Omental fat pad (tissue), 4 donors: ENCODE data around the gene GBF1. TPM values are rescaled to one million over a fixed set of nuclear protein-coding genes. Genes with fewer than 3 reads are reported as not detected.

Source experiments
- ATAC-seq: fragments of 150-250 bp; one replicate; pipeline ENCODE4 v1.9.1; 2016; ENCODE audit warnings: mild to moderate bottlenecking, moderate library complexity; ENCODE audit not compliant: low FRiP score
- DNase-seq: peaks from one replicate; pipeline ENCODE4 v3.0.0-alpha.2; 2019; ENCODE audit warnings: low spot score
- total RNA-seq, 4 donors: library from RNA; depleted of rRNA; stranded (reverse); fragments of >200 nt; gene quantifications; one replicate each; pipeline ENCODE4 v1.1.0, GENCODE V29; 2016
- TF ChIP-seq, protein P1 (sequence below), 3 donors: fragments of 450-650 bp; IDR thresholded peaks; one replicate each; pipeline ENCODE4 v1.5.1; 2016 to 2017; ENCODE audit warnings: antibody characterized with exemption in 3 of 3, mild to moderate bottlenecking in 3 of 3, moderate library complexity in 2 of 3

GBF1 gene
- total RNA-seq, 4 donors from 2014 or later, result 28.1 to 34.9 (median 31.6) TPM

DNA sequence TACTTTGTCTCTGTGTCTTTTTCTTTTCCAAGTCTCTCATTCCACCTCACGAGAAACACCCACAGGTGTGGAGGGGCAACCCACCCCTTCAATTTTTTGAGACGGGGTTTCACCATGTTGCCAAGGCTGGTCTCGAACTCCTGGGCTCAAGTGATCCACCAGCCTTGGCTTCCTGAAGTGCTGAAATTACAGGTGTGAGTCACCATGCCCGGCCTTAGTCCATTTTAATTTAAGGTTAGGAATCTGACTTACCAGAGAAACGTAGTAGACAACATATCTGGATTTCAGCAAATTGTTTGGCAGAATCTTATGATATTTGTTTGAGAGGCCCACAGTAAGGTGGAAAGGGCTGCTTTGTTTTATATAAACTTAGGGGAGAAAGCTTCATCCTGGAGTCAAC lies 147.0 kb downstream of the GBF1 start:
- ATAC-seq (no peak), DNase-seq (no peak)
- TF ChIP-seq, protein P1, sequence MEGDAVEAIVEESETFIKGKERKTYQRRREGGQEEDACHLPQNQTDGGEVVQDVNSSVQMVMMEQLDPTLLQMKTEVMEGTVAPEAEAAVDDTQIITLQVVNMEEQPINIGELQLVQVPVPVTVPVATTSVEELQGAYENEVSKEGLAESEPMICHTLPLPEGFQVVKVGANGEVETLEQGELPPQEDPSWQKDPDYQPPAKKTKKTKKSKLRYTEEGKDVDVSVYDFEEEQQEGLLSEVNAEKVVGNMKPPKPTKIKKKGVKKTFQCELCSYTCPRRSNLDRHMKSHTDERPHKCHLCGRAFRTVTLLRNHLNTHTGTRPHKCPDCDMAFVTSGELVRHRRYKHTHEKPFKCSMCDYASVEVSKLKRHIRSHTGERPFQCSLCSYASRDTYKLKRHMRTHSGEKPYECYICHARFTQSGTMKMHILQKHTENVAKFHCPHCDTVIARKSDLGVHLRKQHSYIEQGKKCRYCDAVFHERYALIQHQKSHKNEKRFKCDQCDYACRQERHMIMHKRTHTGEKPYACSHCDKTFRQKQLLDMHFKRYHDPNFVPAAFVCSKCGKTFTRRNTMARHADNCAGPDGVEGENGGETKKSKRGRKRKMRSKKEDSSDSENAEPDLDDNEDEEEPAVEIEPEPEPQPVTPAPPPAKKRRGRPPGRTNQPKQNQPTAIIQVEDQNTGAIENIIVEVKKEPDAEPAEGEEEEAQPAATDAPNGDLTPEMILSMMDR (IDR thresholded peaks at IDR 0.05), result no peak

DNA sequence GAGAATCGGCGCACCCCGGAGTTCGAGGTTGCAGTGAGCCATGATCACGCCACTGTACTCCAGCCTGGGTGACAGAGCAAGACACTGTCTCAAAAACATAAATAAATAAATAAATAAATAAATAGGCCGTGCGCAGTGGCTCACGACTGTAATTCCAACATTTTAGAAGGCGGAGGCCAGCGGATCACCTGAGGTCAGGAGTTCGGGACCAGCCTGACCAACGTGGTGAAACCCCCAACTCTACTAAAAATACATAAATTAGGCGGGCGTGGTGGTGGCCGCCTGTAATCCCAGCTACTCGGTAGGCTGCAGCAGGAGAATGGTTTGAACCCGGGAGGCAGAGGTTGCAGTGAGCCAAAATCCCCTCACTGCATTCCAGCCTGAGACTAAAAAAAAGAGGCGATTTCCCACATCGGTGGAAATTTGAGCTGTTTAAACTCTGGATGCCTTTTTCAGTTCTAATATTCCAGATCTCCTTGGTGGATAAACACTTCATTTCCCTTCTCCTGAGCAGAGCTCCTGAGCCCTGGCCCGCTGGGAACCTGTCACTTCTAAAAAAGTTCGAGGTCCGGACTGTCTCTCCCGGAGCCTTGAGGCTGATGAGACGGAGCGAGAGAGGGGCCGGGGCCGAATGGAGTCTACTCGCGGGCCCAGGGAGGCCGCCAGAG lies 148.2 kb downstream of the GBF1 start:
- TF ChIP-seq, protein P1 (IDR thresholded peaks at IDR 0.05), result peak in 1 of 3 donors; percentile 86
- ATAC-seq (no peak), DNase-seq (no peak)

DNA sequence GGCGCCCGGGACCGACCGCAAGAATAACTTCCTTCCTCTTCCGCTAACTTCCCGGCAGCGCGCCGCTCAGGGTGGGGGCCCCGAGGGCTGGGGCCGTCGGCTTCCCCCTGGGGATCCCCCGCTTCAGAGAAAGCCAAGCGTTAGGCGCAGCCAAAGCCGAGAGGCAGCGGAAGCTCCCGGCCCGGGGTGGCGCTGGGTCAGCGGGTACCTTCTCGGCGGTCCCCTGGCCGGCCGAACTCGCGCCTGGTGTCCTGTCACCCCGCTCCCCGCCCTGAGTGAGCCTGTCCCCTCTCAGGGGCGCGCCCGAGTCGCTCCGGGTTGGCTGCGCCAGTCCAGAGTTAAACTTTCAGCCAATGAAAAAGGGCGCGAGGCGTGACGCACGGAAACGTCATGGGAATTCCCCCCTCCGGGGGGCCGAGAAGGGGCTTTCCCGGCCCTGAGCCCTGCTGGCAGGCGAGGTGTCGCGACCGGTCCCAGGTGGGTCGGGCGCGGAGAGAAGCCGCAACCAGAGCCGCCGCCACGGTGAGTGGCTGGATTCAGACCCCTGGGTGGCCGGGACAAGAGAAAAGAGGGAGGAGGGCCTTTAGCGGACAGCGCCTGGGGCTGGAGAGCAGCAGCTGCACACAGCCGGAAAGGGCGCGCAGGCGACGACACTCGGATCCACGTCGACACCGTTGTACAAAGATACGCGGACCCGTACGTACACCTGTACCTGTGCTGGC lies 148.9 kb downstream of the GBF1 start:
- ATAC-seq (peak; percentile 88), DNase-seq (peak; percentile 89)
- TF ChIP-seq, protein P1 (IDR thresholded peaks at IDR 0.05), result peak in 1 of 3 donors; percentile 77

DNA sequence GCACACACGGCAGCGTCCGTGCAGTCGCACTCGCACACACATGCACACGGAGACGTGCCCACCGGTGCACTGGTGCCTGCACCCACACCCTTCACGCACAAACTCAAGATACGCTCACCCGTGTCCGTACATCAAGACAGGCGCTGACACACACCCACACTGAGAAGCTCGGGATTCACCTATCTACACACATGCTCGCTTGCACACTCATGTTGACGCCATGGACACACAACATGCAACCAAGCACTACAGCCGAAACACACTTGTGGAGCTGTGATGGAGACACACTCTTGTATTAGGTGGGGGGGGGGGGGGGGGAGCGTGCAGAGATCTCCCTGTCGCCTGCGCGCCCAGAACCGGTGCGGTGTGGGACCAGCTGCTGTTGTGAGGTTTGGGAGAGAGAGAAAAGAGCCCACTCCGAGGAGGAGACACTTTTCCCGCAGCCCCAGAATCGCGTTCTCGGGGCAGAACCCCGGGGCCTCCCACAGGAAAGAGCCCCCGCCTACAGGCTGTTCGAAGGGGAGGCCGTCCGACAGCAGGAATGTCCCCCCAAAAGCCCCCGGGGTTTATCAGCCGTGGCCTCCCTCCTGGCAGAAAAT lies 149.6 kb downstream of the GBF1 start:
- TF ChIP-seq, protein P1 (IDR thresholded peaks at IDR 0.05), result no peak
- DNase-seq, result no peak
- ATAC-seq, result peak; percentile 19

DNA sequence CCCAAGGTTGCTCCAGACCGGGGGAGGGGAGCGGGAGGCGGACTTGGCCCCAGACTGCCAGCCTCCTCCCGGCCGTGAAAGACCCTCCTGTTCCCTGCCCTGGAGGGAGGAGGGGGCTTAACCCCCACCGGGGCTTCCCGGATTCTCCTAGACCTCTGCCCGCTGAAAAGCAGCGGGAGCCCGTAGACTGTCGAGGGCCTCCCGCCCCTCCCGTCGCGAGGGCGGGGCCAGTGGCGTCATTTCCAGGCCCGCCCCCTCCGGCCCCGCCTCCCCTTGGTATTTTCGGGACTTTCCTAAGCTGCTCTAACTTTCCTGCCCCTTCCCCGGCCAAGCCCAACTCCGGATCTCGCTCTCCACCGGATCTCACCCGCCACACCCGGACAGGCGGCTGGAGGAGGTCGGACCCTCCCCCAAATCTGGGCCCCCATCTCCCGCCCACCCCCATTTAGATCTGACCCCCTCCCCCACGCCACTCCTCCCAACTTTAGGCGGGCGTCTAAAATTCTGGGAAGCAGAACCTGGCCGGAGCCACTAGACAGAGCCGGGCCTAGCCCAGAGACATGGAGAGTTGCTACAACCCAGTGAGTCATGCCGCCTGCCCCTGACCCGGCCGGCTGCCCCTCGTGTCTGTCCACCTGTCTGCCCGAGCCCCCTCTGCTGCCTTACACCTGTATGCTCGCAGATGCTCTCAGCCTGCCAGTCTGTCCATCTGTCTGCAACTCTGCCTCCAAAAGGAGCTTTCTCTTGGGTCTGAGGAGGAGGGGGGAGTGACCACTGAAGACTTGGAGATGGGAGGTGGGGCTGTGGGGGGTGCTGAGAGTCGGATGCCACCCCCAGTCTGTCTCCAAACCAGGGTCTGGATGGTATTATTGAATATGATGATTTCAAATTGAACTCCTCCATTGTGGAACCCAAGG lies 150.3 kb downstream of the GBF1 start, which contains the start of gene NFKB2:
Gene NFKB2, plus strand, starts transcription at position 306 of the 917 bp plus-strand sequence. Its CDS starts 255 bp downstream, at position 561.
- DNase-seq, result peak; percentile 82
- peak; percentile 61 for ATAC-seq
- TF ChIP-seq, protein P1 (IDR thresholded peaks at IDR 0.05), result no peak

DNA sequence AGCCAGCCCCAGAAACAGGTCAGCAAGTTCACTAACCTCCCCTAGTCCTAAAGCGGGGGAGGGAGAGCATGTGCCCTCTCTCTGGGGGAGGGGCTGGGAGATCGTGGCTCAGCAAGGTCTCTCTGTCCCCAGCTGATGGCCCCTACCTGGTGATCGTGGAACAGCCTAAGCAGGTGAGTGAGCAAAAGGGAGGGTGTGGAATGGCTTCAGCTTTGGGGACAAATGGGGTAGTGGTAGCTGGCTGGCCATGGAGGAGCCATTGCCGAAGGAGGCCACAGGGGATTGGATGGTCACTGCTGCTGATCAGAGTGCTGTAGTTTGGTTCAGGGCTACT lies 151.0 kb downstream of the GBF1 start:
- TF ChIP-seq, protein P1 (IDR thresholded peaks at IDR 0.05), result no peak
- ATAC-seq (no peak), DNase-seq (no peak)
